Measurements from ENCODE around the gene CPEB4.

DNA sequence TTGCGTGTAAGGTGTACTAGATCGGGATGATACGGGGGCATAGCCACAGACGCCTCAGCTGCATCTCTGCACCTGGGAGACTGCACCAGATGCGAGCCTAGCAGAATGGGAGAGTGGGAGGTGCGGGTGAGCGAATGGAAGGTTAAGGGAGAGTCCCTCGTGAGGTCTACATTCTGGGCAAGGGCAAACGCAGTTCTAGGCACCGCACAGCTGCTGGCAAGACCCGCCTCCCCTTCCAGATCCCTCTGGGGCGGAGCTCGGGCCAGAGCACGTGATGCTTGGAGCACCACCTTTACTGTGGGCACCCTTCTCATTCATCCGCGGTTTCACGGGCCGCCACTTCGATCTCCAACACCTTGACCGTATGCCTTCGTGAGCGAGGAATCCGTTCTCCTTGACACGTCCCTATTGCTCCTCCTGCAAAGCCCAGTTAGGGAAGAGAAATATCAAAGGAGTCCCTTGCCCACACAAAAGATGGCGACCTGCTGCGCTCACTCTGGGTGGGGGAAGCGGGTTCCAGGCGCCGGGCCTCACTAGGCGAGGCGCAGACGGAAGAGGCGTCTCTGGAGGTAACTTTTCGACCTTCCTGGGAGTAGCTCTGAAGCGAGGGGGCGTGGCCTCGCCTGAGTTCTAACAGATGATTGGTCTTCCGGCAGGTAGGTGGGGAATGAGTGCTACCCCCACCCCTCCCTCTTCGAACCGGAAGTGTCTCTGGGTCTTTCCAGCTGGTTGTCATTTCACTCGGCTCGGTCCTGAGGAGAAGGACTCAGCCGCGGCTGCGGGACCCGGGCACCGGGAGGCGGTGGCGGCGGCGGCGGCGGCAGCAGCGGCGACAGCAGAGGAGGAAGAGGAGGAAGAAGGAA lies at the start of gene CPEB4:
- TF ChIP-seq CTCF (IDR thresholded peaks at IDR 0.05) (no peak), REST (IDR thresholded peaks at IDR 0.05; ENCODE audit: insufficient read depth in 1 of 2, low read depth in 2 of 2, low read length in 1 of 2) (no peak), POLR2AphosphoS5 (IDR thresholded peaks at IDR 0.05; ENCODE audit: low read depth, low read length) (peak; percentile 73; the same call in 1 of the 2 replicates)

Data from Panc1 (cell line).